ENCODE data around the gene PLPP2. TPM values are rescaled to one million over a fixed set of nuclear protein-coding genes. Genes with fewer than 3 reads are reported as not detected.

The PLPP2 gene
- total and polyA plus RNA-seq, 2 donors from 2014 or later = 5.8 to 28.7 TPM

GRCh38 chr19:292951-293350, 1.7 kb upstream of the PLPP2 start:
- FAIRE-seq (no peak), DNase-seq (no peak)

GRCh38 chr19:292281-292884, 1.2 kb upstream of the PLPP2 start:
- H3K27me3 ChIP-seq (ENCODE audit: control insufficient read depth, insufficient read depth, low read length) = peaks cover 12% of the 10 kb centered on the region
- no peak overlapping the region for H3K9ac ChIP-seq (ENCODE audit: low read length in 3 of 3)
- DNase-seq = no peak
- TF ChIP-seq, protein P1, sequence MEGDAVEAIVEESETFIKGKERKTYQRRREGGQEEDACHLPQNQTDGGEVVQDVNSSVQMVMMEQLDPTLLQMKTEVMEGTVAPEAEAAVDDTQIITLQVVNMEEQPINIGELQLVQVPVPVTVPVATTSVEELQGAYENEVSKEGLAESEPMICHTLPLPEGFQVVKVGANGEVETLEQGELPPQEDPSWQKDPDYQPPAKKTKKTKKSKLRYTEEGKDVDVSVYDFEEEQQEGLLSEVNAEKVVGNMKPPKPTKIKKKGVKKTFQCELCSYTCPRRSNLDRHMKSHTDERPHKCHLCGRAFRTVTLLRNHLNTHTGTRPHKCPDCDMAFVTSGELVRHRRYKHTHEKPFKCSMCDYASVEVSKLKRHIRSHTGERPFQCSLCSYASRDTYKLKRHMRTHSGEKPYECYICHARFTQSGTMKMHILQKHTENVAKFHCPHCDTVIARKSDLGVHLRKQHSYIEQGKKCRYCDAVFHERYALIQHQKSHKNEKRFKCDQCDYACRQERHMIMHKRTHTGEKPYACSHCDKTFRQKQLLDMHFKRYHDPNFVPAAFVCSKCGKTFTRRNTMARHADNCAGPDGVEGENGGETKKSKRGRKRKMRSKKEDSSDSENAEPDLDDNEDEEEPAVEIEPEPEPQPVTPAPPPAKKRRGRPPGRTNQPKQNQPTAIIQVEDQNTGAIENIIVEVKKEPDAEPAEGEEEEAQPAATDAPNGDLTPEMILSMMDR (IDR thresholded peaks at IDR 0.05; ENCODE audit: borderline replicate concordance, extremely low read depth, insufficient read depth) = no peak
- intact Hi-C loops (cut with DNase I) = no loop called here
- peaks cover 0 to 6% (median 0%) of the 10 kb centered on the region in 3 donors for H3K4me1 ChIP-seq (ENCODE audit: control insufficient read depth in 2 of 3, insufficient read depth in 2 of 3, low read depth in 1 of 3, low read length in 3 of 3)
- no peak for FAIRE-seq
- no peak overlapping the region for H3K27ac ChIP-seq (ENCODE audit: low read depth in 2 of 2, low read length in 2 of 2)
- no peaks in the 10 kb centered on the region for H3K9me3 ChIP-seq (ENCODE audit: control insufficient read depth in 2 of 3, insufficient read depth in 1 of 3, low read length in 3 of 3)
- no peak overlapping the region for H3K4me3 ChIP-seq (ENCODE audit: low read length in 3 of 3)
- H3K36me3 ChIP-seq (ENCODE audit: control insufficient read depth in 2 of 3, insufficient read depth in 3 of 3, low read length in 3 of 3) = no peaks in the 10 kb centered on the region

More at GRCh38 chr19:292951-293350, 1.7 kb upstream of the PLPP2 start:
- H3K4me3 ChIP-seq (ENCODE audit: low read length in 3 of 3) = no peak overlapping the region
- no peak overlapping the region for H3K27ac ChIP-seq (ENCODE audit: low read depth in 2 of 2, low read length in 2 of 2)
- no peaks in the 10 kb centered on the region for H3K9me3 ChIP-seq (ENCODE audit: control insufficient read depth in 2 of 3, insufficient read depth in 1 of 3, low read length in 3 of 3)
- peaks cover 0 to 6% (median 0%) of the 10 kb centered on the region in 3 donors for H3K4me1 ChIP-seq (ENCODE audit: control insufficient read depth in 2 of 3, insufficient read depth in 2 of 3, low read depth in 1 of 3, low read length in 3 of 3)
- H3K36me3 ChIP-seq (ENCODE audit: control insufficient read depth in 2 of 3, insufficient read depth in 3 of 3, low read length in 3 of 3) = no peaks in the 10 kb centered on the region
- no peak overlapping the region for H3K9ac ChIP-seq (ENCODE audit: low read length in 3 of 3)
- TF ChIP-seq, protein P1 (IDR thresholded peaks at IDR 0.05; ENCODE audit: borderline replicate concordance, extremely low read depth, insufficient read depth) = no peak
- H3K27me3 ChIP-seq (ENCODE audit: control insufficient read depth, insufficient read depth, low read length) = peaks cover 12% of the 10 kb centered on the region
- intact Hi-C loops (cut with DNase I) = no loop called here

- Histone ChIP-seq H3K4me3 (ENCODE audit: low read length in 3 of 3) (no peak overlapping the region), H3K9me3 (ENCODE audit: control insufficient read depth in 2 of 3, insufficient read depth in 1 of 3, low read length in 3 of 3) (no peaks in the 10 kb centered on the region), H3K9ac (ENCODE audit: low read length in 3 of 3) (no peak overlapping the region), H3K4me1 (ENCODE audit: control insufficient read depth in 2 of 3, insufficient read depth in 2 of 3, low read depth in 1 of 3, low read length in 3 of 3) (peaks cover 0 to 6% (median 0%) of the 10 kb centered on the region in 3 donors), H3K27me3 (ENCODE audit: control insufficient read depth, insufficient read depth, low read length) (peaks cover 12% of the 10 kb centered on the region), H3K27ac (ENCODE audit: low read depth in 2 of 2, low read length in 2 of 2) (no peak overlapping the region), H3K36me3 (ENCODE audit: control insufficient read depth in 2 of 3, insufficient read depth in 3 of 3, low read length in 3 of 3) (no peaks in the 10 kb centered on the region)
- FAIRE-seq (no peak), DNase-seq (no peak)
- TF ChIP-seq, protein P1 (IDR thresholded peaks at IDR 0.05; ENCODE audit: borderline replicate concordance, extremely low read depth, insufficient read depth) = no peak
- intact Hi-C loops (cut with DNase I) = no loop called here
These were observed 518 bp upstream of the PLPP2 start for GRCh38 chr19:291561-292280.
